Measurements from ENCODE around the gene ZGLP1. TPM values are rescaled to one million over a fixed set of nuclear protein-coding genes. Genes with fewer than 3 reads are reported as not detected.

The ZGLP1 gene
- total RNA-seq, 4 donors from 2014 or later = 0.58 to 1.2 (median 1.2) TPM

- H3K4me1 ChIP-seq = peaks cover 0 to 4% (median 0%) of the 10 kb centered on the region in 4 donors
- H3K27me3 ChIP-seq = no peaks in the 10 kb centered on the region
- TF ChIP-seq EP300 (IDR thresholded peaks at IDR 0.05) = no peak
- no peak for TF ChIP-seq POLR2AphosphoS5 (IDR thresholded peaks at IDR 0.05)
- TF ChIP-seq CTCF (IDR thresholded peaks at IDR 0.05) = no peak
- no peak for TF ChIP-seq POLR2A (IDR thresholded peaks at IDR 0.05; ENCODE audit: low read depth)
- H3K36me3 ChIP-seq = peaks cover 93 to 100% (median 99%) of the 10 kb centered on the region in 4 donors
- intact Hi-C loops (cut with DNase I) = no loop called here
- H3K27ac ChIP-seq (replicated peaks in 1 of 4) = no peak overlapping the region
- DNase-seq (ENCODE audit: extremely low spot score) = no peak
- H3K9me3 ChIP-seq = no peaks in the 10 kb centered on the region
- H3K4me3 ChIP-seq = no peak overlapping the region
- 95% methylated on average over 8 of the region's 8 CpGs for WGBS
Measured at GRCh38 chr19:10325732-10326131, 16.1 kb upstream of the ZGLP1 start.

GRCh38 chr19:10321874-10322835 lies 12.5 kb upstream of the ZGLP1 start:
- H3K27me3 ChIP-seq = no peaks in the 10 kb centered on the region
- no peaks in the 10 kb centered on the region for H3K9me3 ChIP-seq
- no peaks in the 10 kb centered on the region for H3K4me1 ChIP-seq
- DNase-seq (ENCODE audit: extremely low spot score) = no peak
- H3K36me3 ChIP-seq = peaks cover 93 to 100% (median 99%) of the 10 kb centered on the region in 4 donors
- no peak overlapping the region for H3K27ac ChIP-seq (replicated peaks in 1 of 4)
- TF ChIP-seq EP300 (IDR thresholded peaks at IDR 0.05) = no peak
- no peak for TF ChIP-seq POLR2AphosphoS5 (IDR thresholded peaks at IDR 0.05)
- no peak for TF ChIP-seq POLR2A (IDR thresholded peaks at IDR 0.05; ENCODE audit: low read depth)
- TF ChIP-seq CTCF (IDR thresholded peaks at IDR 0.05) = no peak
- intact Hi-C loops (cut with DNase I) = no loop called here
- H3K4me3 ChIP-seq = no peak overlapping the region
- 95% methylated on average over 15 of the region's 19 CpGs for WGBS

GRCh38 chr19:10321417-10321797 lies 11.8 kb upstream of the ZGLP1 start:
- intact Hi-C loops (cut with DNase I) = no loop called here
- no CpG with 5 or more reads among the region's 11 CpGs for WGBS

GRCh38 chr19:10320602-10321416 lies 11.2 kb upstream of the ZGLP1 start:
- no peaks in the 10 kb centered on the region for H3K9me3 ChIP-seq
- no peaks in the 10 kb centered on the region for H3K27me3 ChIP-seq
- intact Hi-C loops (cut with DNase I) = no loop called here
- TF ChIP-seq POLR2AphosphoS5 (IDR thresholded peaks at IDR 0.05) (no peak), POLR2A (IDR thresholded peaks at IDR 0.05; ENCODE audit: low read depth) (no peak), EP300 (IDR thresholded peaks at IDR 0.05) (no peak), CTCF (IDR thresholded peaks at IDR 0.05) (no peak)
- H3K4me3 ChIP-seq = no peak overlapping the region
- 89% methylated on average over 19 of the region's 32 CpGs for WGBS
- no peak for DNase-seq (ENCODE audit: extremely low spot score)
- H3K4me1 ChIP-seq = peaks cover 5 to 9% (median 6%) of the 10 kb centered on the region in 4 donors
- H3K36me3 ChIP-seq = peaks cover 79 to 97% (median 95%) of the 10 kb centered on the region in 4 donors
- no peak overlapping the region for H3K27ac ChIP-seq (replicated peaks in 1 of 4)

More at GRCh38 chr19:10321417-10321797, 11.8 kb upstream of the ZGLP1 start:
- DNase-seq (ENCODE audit: extremely low spot score) = no peak
- peaks cover 0 to 3% (median under 1%) of the 10 kb centered on the region in 4 donors for H3K4me1 ChIP-seq
- H3K4me3 ChIP-seq = no peak overlapping the region
- no peaks in the 10 kb centered on the region for H3K9me3 ChIP-seq
- H3K27ac ChIP-seq (replicated peaks in 1 of 4) = no peak overlapping the region
- H3K36me3 ChIP-seq = peaks cover 85 to 100% (median 99%) of the 10 kb centered on the region in 4 donors
- TF ChIP-seq EP300 (IDR thresholded peaks at IDR 0.05) (no peak), POLR2AphosphoS5 (IDR thresholded peaks at IDR 0.05) (no peak), POLR2A (IDR thresholded peaks at IDR 0.05; ENCODE audit: low read depth) (no peak), CTCF (IDR thresholded peaks at IDR 0.05) (no peak)
- no peaks in the 10 kb centered on the region for H3K27me3 ChIP-seq

Data from esophagus muscularis mucosa (tissue), 4 donors.